ENCODE data around the gene FLT4.

Gene FLT4

DNA sequence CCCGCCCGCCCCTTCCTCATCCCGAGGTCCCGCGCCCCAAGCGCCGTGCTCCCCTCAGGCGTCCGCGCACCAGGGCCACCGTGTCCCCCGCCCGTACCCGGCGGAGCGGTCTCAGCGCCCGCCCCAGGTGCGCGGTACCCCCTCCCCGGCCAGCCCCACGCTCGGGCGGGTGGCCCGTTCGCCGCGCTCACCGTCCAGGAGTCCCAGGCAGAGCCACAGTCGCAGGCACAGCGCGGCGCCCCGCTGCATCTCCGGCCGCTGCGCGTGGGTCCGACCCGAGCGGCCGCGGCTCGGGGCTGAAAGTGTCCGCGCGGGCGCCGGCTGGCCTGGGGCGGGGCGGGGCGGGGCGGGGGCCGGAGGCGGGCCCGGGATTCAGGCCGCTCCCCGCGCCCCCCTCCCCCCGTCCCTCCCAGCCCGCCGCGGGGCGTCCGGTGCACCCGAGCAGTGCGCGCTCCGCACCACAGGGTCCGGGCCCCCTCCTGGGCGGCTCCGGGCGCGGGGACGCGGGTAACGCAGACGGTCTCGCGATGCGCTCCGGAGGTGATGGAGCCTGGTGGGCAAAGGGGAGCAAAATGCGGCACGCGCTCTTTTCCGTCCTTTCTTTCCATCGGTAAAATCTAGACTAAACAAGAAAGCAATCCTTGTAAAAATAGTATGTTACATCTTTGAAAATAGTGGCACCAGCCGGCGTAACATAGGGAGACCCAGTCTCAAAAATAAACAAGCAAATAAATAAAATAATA, at the start of gene FLT4:
Gene FLT4 (minus strand): TSS at position 304 of the 743 bp plus-strand sequence. CDS start 55 bp downstream, at position 249.
- TF ChIP-seq YY1 (IDR thresholded peaks at IDR 0.05; ENCODE audit: low read depth) (no peak), TAF1 (IDR thresholded peaks at IDR 0.05; ENCODE audit: low read depth) (no peak), RAD21 (IDR thresholded peaks at IDR 0.05; ENCODE audit: low read depth) (no peak), ZBTB7A (IDR thresholded peaks at IDR 0.05; ENCODE audit: low read depth) (0 out of 2 replicates have a peak, but pooled peaks have one; percentile 39), USF1 (IDR thresholded peaks at IDR 0.05) (no peak), EP300 (IDR thresholded peaks at IDR 0.05; ENCODE audit: borderline replicate concordance) (no peak), NFIC (IDR thresholded peaks at IDR 0.05) (no peak), TEAD4 (IDR thresholded peaks at IDR 0.05) (no peak)
- TF ChIP-seq, protein P1, sequence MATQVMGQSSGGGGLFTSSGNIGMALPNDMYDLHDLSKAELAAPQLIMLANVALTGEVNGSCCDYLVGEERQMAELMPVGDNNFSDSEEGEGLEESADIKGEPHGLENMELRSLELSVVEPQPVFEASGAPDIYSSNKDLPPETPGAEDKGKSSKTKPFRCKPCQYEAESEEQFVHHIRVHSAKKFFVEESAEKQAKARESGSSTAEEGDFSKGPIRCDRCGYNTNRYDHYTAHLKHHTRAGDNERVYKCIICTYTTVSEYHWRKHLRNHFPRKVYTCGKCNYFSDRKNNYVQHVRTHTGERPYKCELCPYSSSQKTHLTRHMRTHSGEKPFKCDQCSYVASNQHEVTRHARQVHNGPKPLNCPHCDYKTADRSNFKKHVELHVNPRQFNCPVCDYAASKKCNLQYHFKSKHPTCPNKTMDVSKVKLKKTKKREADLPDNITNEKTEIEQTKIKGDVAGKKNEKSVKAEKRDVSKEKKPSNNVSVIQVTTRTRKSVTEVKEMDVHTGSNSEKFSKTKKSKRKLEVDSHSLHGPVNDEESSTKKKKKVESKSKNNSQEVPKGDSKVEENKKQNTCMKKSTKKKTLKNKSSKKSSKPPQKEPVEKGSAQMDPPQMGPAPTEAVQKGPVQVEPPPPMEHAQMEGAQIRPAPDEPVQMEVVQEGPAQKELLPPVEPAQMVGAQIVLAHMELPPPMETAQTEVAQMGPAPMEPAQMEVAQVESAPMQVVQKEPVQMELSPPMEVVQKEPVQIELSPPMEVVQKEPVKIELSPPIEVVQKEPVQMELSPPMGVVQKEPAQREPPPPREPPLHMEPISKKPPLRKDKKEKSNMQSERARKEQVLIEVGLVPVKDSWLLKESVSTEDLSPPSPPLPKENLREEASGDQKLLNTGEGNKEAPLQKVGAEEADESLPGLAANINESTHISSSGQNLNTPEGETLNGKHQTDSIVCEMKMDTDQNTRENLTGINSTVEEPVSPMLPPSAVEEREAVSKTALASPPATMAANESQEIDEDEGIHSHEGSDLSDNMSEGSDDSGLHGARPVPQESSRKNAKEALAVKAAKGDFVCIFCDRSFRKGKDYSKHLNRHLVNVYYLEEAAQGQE (IDR thresholded peaks at IDR 0.05; ENCODE audit: low read depth) = no peak

DNA sequence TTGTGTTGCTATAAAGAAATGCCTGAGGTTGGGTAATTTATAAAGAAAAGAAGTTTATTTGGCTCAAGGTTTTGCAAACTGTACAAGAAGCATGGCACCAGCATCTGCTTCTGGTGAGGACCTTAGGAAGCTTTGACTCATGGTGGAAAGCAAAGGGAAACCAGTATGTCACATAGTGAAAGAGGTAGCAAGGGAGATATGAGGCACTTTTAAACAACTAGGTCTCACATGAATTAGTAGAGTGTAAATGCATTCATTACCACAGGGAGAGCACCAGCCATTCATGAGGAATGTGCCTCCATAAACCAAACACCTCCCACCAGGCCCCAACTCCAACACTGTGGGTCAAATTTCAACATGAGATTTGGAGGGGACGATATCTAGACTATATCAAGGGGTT, 49.6 kb upstream of the FLT4 start:
- TF ChIP-seq RAD21 (IDR thresholded peaks at IDR 0.05; ENCODE audit: low read depth) (no peak), FOXM1 (IDR thresholded peaks at IDR 0.05; ENCODE audit: borderline replicate concordance, low read depth) (no peak), USF1 (IDR thresholded peaks at IDR 0.05) (no peak), MAX (IDR thresholded peaks at IDR 0.05) (no peak), EP300 (IDR thresholded peaks at IDR 0.05; ENCODE audit: borderline replicate concordance) (no peak), CREB1 (IDR thresholded peaks at IDR 0.05; ENCODE audit: low read depth) (no peak), TEAD4 (IDR thresholded peaks at IDR 0.05) (no peak), CEBPB (IDR thresholded peaks at IDR 0.05) (no peak), NFIC (IDR thresholded peaks at IDR 0.05) (no peak), TAF1 (IDR thresholded peaks at IDR 0.05; ENCODE audit: low read depth) (no peak), TCF12 (IDR thresholded peaks at IDR 0.05; ENCODE audit: low read depth) (no peak), YY1 (IDR thresholded peaks at IDR 0.05; ENCODE audit: low read depth) (no peak), ZBTB7A (IDR thresholded peaks at IDR 0.05; ENCODE audit: low read depth) (no peak), EGR1 (IDR thresholded peaks at IDR 0.05) (no peak)
- TF ChIP-seq, protein P1 (IDR thresholded peaks at IDR 0.05; ENCODE audit: low read depth) = no peak

GRCh38 chr5:180696116-180696515, 46.7 kb upstream of the FLT4 start:
- TF ChIP-seq FOXM1 (IDR thresholded peaks at IDR 0.05; ENCODE audit: borderline replicate concordance, low read depth) (no peak), YY1 (IDR thresholded peaks at IDR 0.05; ENCODE audit: low read depth) (no peak), CEBPB (IDR thresholded peaks at IDR 0.05) (no peak), TEAD4 (IDR thresholded peaks at IDR 0.05) (no peak), NFIC (IDR thresholded peaks at IDR 0.05) (no peak), TAF1 (IDR thresholded peaks at IDR 0.05; ENCODE audit: low read depth) (no peak), MAX (IDR thresholded peaks at IDR 0.05) (no peak), TCF12 (IDR thresholded peaks at IDR 0.05; ENCODE audit: low read depth) (no peak), USF1 (IDR thresholded peaks at IDR 0.05) (no peak), EP300 (IDR thresholded peaks at IDR 0.05; ENCODE audit: borderline replicate concordance) (no peak), ZBTB7A (IDR thresholded peaks at IDR 0.05; ENCODE audit: low read depth) (no peak), RAD21 (IDR thresholded peaks at IDR 0.05; ENCODE audit: low read depth) (no peak), CREB1 (IDR thresholded peaks at IDR 0.05; ENCODE audit: low read depth) (no peak), EGR1 (IDR thresholded peaks at IDR 0.05) (no peak)
- TF ChIP-seq, protein P1 (IDR thresholded peaks at IDR 0.05; ENCODE audit: low read depth) = no peak

Data from Ishikawa (cell line).